ENCODE data around the gene RPH3AL. TPM values are rescaled to one million over a fixed set of nuclear protein-coding genes. Genes with fewer than 3 reads are reported as not detected.
"Not testable (repeated sequence)": the region's sequence is repeated elsewhere in the genome, so short reads cannot be mapped to it uniquely, and the experiment has no call there.

RPH3AL gene
- total RNA-seq, 1 donor from 2014 or later = 26.7 TPM

DNA sequence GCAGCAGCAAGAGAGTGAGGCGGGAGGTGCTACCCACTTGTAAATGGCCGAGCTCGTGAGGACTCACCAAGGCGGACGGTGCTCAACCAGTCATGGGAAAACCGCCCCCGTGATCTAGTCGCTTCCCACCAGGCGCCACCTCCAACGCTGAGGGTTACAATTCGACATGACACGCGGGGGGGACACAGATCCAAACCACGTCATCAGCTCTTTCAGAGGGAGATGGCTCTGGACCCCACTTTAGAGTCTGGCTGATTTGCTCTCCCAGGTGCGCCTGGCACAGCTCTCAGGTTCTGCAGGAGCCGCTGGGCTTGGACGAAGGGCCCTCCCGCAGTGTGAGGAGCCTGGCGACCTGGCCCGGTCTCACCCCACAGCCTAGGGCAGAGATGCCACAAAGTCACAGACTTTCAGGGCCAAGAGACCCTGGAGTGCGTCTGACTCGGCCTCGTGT lies 150.1 kb downstream of the RPH3AL start:
- DNase-seq (ENCODE audit: low spot score) = no peak

DNA sequence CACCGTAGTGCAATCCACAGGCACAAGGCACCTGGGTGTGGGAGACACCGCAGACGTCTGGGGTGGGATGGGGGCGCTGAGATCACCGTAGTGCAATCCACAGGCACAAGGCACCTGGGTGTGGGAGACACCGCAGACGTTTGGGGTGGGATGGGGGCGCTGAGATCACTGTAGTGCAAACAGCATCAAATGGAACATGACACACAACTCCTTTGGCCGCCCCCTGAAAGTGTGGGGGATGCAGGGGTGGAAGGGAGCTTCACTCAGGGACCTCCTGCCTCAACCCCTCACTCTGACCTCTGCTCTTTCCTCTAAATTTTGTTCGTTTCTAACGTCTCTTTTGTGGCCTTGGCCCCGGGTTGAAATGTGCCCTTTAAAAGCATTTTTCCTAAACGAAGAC lies 150.9 kb downstream of the RPH3AL start:
- DNase-seq (ENCODE audit: low spot score) = not testable (repeated sequence)

GRCh38 chr17:201257-201656 lies 151.3 kb downstream of the RPH3AL start:
- not testable (repeated sequence) for DNase-seq (ENCODE audit: low spot score)

DNA sequence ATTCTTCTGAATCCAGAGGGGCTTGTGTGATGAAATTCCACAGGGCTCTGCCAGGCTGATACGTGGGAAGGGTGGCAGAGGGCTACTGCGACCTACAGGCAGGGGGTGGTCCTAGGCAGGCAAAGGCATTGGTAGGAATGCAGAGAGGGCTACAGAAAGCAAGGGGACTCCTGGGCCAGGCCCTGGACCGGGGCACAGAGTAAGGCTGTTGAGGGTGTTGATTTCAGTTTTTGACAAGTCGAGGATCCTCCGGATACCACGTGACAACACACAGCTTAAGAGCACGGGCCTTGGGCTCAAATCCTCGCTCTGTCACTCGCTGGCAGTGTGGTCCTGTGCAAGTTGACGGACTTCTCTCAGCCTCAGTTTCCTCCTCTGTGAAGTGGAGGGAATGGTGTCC lies 152.0 kb downstream of the RPH3AL start:
- no peak for DNase-seq (ENCODE audit: low spot score)

GRCh38 chr17:199806-200545 lies 152.6 kb downstream of the RPH3AL start:
- DNase-seq (ENCODE audit: low spot score) = peak; percentile 22

DNA sequence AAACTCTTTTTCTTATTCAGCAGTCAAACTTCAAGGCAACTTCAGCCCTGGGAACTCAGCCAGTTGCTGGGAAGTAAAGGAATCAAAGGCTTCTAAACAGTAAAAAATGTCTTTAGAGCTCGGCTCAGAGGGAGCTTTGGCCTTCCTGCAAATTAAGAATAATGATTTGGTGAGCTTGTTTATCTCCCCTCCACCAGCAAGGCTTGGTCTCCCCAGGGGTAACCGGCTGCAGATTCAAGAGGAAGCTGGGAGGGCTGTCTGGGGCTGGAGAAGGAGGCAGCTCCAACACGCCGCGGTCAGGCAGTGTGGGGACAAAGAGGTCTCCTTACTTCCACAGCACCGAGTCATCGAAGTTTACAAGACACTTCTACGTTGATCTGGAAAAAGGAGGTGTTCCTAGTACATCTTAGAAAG lies 153.4 kb downstream of the RPH3AL start:
- DNase-seq (ENCODE audit: low spot score) = no peak

DNA sequence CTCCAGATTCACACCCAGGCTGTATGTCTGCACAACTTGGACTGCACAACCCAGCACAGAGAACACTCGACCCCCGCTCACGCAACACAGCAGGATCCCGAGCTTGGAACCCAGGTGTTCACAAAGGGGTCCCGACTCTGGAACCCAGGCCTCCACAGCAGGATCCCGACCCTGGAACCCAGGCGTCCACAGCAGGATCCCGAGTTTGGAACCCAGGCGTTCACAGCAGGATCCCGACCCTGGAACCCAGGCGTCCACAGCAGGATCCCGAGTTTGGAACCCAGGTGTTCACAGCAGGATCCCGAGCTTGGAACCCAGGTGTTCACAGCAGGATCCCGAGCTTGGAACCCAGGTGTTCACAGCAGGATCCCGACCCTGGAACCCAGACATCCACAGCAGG lies 154.4 kb downstream of the RPH3AL start:
- not testable (repeated sequence) for DNase-seq (ENCODE audit: low spot score)

DNA sequence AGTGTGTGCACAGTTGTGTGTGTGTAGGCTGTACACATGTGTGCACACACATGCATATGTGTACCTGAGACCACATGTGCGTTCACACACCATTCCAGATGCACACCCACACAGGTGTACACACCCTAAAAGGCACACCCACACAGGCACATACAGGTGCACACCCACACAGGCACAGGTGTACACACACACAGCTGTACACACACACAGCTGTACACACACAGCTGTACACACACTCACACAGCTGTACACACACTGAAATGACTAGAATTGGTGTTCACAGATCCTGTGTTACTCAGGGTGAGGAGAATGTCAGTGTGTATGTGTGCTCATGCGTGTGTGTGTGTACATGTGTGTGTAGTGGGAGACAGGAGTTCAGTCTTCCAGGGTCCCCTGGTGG lies 155.3 kb downstream of the RPH3AL start:
- no peak for DNase-seq (ENCODE audit: low spot score)

DNA sequence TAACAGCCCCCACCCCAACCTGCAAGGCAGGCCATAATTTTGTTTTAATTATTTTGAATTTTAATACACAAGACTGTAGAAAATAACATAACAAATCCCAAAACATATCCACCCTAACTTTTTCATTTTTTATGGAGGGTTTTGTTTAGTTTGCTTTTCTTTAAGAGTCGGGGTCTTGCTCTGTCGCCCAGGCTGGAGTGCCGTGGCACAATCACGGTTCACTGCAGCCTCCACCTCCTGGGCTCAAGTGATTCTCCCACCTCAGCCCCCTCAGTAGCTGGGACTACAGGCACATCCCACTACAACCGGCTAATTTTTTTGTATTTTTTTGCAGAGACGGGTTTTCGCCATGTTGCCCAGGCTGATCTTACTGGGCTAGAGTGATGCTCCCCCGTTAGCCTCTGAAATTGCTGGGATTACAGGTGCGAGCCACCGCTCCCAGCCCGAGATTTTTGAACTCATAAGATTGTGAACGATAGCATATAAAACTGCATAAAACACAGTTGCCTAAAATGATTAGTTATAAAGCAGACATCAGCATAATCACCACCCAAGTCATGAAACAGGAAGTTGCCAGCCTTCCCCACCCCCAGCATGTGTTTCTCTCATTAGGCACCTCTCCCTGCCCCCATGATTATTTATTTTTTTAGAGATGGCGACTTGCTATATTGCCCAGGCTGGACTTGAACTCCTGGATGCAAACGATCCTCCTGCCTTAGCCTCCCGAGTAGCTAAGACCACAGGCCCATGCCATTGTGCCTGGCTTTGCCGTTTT lies 157.6 kb downstream of the RPH3AL start:
- no peak for DNase-seq (ENCODE audit: low spot score)

DNA sequence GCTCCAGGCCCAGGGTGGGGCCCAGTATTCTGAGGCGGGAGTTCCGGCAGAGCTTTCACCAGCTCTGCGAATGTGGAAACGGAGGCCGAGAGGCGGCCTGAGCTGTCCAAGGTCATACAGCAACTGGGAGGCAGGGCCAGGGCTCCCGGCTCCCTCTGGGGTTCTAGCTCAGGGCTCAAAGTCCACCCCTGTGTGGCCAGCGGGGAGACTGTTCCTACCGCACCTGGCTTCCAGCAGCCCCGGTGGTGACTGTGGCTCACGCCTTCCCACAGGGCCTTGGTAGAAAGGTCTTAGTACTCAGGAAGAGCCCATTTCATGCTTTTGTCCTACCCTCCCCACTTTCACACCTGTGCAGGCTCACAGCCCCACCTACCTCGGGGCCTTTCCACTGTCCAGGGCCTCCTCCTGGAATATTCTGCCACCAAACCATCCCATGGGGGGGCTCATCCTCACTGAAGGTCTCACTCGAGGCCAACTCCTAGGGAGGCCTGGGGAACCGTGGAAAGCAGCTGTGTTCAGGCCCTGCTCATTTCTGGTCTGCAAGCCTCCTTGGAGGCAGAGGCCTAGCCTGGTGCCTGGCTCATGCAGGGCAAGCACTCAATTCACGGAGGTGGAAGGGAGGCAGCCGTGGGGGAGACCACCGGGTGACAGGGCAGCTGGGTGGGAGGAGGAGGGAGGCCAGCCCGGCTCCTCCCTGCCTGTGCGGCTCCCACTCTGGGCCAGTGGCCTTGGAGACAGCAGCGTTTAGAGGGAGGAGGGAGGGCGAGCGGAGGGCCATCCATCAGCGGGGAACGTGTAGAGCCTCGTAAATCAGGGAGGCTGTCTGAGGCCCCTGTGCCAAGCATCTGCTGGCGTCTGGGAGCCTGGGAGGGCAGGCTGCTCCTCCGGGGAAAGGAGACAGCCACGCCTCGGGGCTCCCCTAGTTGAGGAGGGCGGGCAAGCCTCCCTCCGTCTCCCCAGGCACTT lies 158.5 kb downstream of the RPH3AL start:
- peak; percentile 65 for DNase-seq (ENCODE audit: low spot score)

- no peak for DNase-seq (ENCODE audit: low spot score)
Observed at GRCh38 chr17:193426-193810, 159.2 kb downstream of the RPH3AL start.

GRCh38 chr17:192666-193425 lies 159.8 kb downstream of the RPH3AL start:
- DNase-seq (ENCODE audit: low spot score) = no peak

GRCh38 chr17:189444-189843 lies 163.2 kb downstream of the RPH3AL start:
- no peak for DNase-seq (ENCODE audit: low spot score)

DNA sequence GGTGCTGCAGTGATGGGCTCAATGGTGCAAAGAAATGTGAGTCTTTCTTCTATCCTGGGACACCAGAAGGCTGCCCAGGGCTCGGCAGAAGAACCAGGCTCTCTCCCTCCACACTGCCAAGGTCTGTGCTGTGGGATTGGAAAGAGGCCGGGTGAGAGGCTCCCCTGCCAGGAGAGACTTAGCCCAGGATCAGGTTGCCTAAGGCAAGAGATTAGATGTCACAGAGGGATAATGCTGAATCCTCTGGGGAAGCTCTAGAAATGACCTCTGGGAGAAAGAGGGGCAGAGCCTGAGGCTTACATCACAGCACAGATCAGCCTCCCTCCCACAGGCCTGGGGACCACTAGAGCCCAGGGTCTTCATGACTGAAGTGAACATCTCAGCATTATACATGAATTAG lies 165.5 kb downstream of the RPH3AL start:
- DNase-seq (ENCODE audit: low spot score) = no peak

GRCh38 chr17:185445-186138 lies 167.0 kb downstream of the RPH3AL start:
- no peak for DNase-seq (ENCODE audit: low spot score)

- no peak for DNase-seq (ENCODE audit: low spot score)
Observed at GRCh38 chr17:183021-183420, 169.6 kb downstream of the RPH3AL start.

DNA sequence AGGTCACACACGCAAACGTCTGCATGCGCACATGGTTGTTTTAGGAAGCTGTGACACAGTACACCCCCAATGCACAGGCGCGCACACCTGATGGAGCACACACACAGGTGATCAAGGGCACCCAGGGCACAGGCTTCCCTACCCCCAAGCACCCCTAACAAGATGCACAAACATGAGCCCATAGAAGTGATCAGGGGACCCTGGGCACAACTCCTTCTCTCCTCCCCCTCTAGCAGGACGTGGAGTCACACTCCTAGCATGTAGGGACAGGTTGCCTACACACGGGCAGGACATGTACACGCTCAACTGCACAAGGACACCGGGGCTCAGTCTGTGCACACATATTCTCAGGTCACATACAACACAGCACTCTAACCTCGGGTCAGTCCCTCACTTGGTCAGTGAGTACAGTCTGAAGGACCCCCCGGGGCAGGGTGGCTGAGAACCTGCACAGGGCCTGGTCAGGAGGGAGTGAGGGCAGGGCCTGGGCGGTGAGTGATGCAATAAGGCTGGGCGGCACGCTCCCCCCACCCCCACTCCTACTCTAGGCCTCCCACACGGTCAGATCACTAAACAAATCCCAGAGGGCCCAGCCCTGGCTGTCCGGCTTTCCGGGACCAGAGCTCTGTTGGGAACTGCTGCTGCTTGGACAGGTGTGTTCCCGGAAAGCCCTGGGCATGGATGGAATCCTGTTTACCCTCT lies 170.4 kb downstream of the RPH3AL start:
- no peak for DNase-seq (ENCODE audit: low spot score)

DNA sequence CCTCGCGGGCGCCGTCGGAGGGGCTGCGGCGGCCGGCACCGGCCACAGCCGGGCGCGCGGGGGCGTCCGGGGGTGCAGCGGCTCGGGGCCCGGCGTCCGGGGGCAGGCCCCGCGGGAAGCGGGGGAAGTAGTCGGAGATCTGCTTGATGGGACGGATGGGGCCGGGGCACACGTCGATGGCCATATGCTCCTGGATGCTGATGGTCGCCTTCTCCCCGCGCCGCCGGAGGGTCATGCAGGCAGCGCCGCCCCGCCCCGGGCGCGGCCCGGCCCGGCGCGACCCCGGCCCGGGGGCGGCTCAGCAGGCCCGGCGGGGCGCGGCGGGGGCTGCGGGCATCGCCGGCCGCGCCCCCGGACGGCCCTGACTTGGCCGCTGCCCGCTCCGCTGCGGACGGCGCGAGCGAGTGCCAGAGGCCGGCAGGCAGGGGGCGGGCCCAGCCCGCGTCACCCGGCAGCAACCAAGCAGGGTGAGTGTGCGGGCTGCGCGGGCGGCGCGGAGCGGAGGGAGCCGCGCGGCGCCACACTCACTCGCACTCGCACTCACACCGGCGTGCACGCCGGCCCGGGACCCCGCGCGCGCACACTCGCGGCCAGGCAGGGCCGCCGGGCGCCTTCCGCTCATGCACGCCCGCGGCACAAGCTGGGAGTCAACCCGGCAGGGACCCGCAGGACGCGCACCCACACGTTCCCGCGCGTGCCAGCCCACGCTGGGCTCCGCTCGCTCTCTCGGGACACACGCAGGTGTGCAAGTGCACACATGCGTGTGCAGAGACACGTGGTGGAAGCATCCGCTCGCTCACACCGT lies 171.2 kb downstream of the RPH3AL start, which contains the start of gene DOC2B:
DOC2B (minus strand) TSS at position 406 of the 805 bp plus-strand sequence; CDS start at position 235, 171 bp downstream.
- peak; percentile 33 for DNase-seq (ENCODE audit: low spot score)
